Neuronal stem cell (in vitro differentiated cells): Measurements from ENCODE around the gene CDCA7L.

Source experiments
- DNase-seq: peaks from one replicate; pipeline ENCODE4 v3.0.0-alpha.2; 2013; ENCODE audit warnings: low spot score
- H2AFZ ChIP-seq: one replicate; pipeline ENCODE4 v1.6.1; 2013; ENCODE audit warnings: mild to moderate bottlenecking, low read length, inconsistent platforms
- H2AK5ac ChIP-seq: 2 replicates; pipeline ENCODE4 v1.6.1; 2013; ENCODE audit warnings: low read depth, mild to moderate bottlenecking, inconsistent platforms, low read length, moderate library complexity, mixed read lengths
- H2BK120ac ChIP-seq: 2 replicates; pipeline ENCODE4 v1.6.1; 2013; ENCODE audit warnings: low read depth, mild to moderate bottlenecking, inconsistent platforms, low read length, moderate library complexity, mixed read lengths
- H2BK12ac ChIP-seq: one replicate; pipeline ENCODE4 v1.6.1; 2013; ENCODE audit warnings: low read length, inconsistent platforms
- H2BK15ac ChIP-seq: 2 replicates; pipeline ENCODE4 v1.6.1; 2013; ENCODE audit warnings: mild to moderate bottlenecking, low read length, inconsistent platforms, mixed read lengths
- H2BK5ac ChIP-seq: one replicate; pipeline ENCODE4 v1.6.1; 2013; ENCODE audit warnings: inconsistent platforms, mild to moderate bottlenecking, low read length, moderate library complexity
- H3K14ac ChIP-seq: one replicate; pipeline ENCODE4 v1.6.1; 2013; ENCODE audit warnings: low read length, inconsistent platforms
- H3K18ac ChIP-seq: 2 replicates; pipeline ENCODE4 v1.6.1; 2013; ENCODE audit warnings: low read length, inconsistent platforms
- H3K23ac ChIP-seq: 2 replicates; pipeline ENCODE4 v1.6.1; 2013; ENCODE audit warnings: low read depth, mild to moderate bottlenecking, mixed read lengths, low read length, inconsistent platforms; ENCODE audit not compliant: poor library complexity
- H3K27ac ChIP-seq: replicated peaks from 3 replicates; pipeline ENCODE4 v1.5.1; 2013; ENCODE audit warnings: low read length, inconsistent platforms
- H3K27me3 ChIP-seq, 3 experiments: 2 replicates each; pipeline ENCODE4 v1.6.1; 2013; ENCODE audit warnings: low read length in 3 of 3, mild to moderate bottlenecking in 2 of 3, inconsistent platforms in 1 of 3, low read depth in 1 of 3, mixed read lengths in 1 of 3, moderate library complexity in 1 of 3; ENCODE audit not compliant: control insufficient read depth in 3 of 3, insufficient read depth in 3 of 3
- H3K36me3 ChIP-seq, 2 donors: replicated peaks in 1 of 2; 2 replicates each; pipeline ENCODE4 v1.6.1; 2013; ENCODE audit warnings: low read length in 2 of 2; ENCODE audit not compliant: control insufficient read depth in 2 of 2, insufficient read depth in 2 of 2
- H3K4ac ChIP-seq: 2 replicates; pipeline ENCODE4 v1.6.1; 2013; ENCODE audit warnings: inconsistent platforms, mild to moderate bottlenecking, low read length, moderate library complexity
- H3K4me1 ChIP-seq, 2 donors: 1 replicate in 1 of 2; 2 replicates in 1 of 2; pipeline ENCODE4 v1.6.1; 2013; ENCODE audit warnings: low read length in 2 of 2, low read depth in 1 of 2; ENCODE audit not compliant: control insufficient read depth in 2 of 2, insufficient read depth in 1 of 2
- H3K4me2 ChIP-seq: one replicate; pipeline ENCODE4 v1.6.1; 2013; ENCODE audit warnings: mild to moderate bottlenecking, low read length, inconsistent platforms; ENCODE audit not compliant: insufficient read depth, poor library complexity, severe bottlenecking
- H3K4me3 ChIP-seq, 2 donors: 2 replicates each; pipeline ENCODE4 v1.5.1; 2013; ENCODE audit warnings: low read length in 2 of 2, mild to moderate bottlenecking in 2 of 2, inconsistent platforms in 1 of 2, moderate library complexity in 1 of 2
- H3K79me1 ChIP-seq: one replicate; pipeline ENCODE4 v1.6.1; 2013; ENCODE audit warnings: low read depth, mild to moderate bottlenecking, inconsistent platforms, low read length, moderate library complexity
- H3K9ac ChIP-seq: one replicate; pipeline ENCODE4 v1.6.1; 2013; ENCODE audit warnings: mild to moderate bottlenecking, low read depth, low read length, inconsistent platforms; ENCODE audit not compliant: poor library complexity
- H3K9me3 ChIP-seq, 2 donors: replicated peaks in 1 of 2; 2 replicates each; pipeline versions ENCODE3 to v1.6.1; 2013; ENCODE audit warnings: low read length in 2 of 2, mild to moderate bottlenecking in 2 of 2, inconsistent platforms in 1 of 2, low read depth in 1 of 2, mixed read lengths in 1 of 2, moderate library complexity in 1 of 2; ENCODE audit not compliant: control insufficient read depth in 2 of 2, insufficient read depth in 1 of 2
- H4K8ac ChIP-seq: one replicate; pipeline ENCODE4 v1.6.1; 2013; ENCODE audit warnings: low read depth, mild to moderate bottlenecking, inconsistent platforms, low read length, moderate library complexity
- H4K91ac ChIP-seq: one replicate; pipeline ENCODE4 v1.6.1; 2013; ENCODE audit warnings: low read length, low read depth, mild to moderate bottlenecking, inconsistent platforms; ENCODE audit not compliant: poor library complexity
- WGBS, 2 donors: extraction: QIAGEN DNeasy Blood & Tissue Kit; methylation state at CpG; one replicate each; pipeline ENCODE4 v1.1.7; 2013; ENCODE audit warnings: missing lambda C conversion rate in 2 of 2, mixed read lengths in 1 of 2; ENCODE audit not compliant: insufficient read length in 2 of 2, insufficient replicate concordance in 1 of 2; ENCODE audit errors: extremely low coverage in 2 of 2; 5-methylcytosine and 5-hydroxymethylcytosine counted together

Gene CDCA7L

DNA sequence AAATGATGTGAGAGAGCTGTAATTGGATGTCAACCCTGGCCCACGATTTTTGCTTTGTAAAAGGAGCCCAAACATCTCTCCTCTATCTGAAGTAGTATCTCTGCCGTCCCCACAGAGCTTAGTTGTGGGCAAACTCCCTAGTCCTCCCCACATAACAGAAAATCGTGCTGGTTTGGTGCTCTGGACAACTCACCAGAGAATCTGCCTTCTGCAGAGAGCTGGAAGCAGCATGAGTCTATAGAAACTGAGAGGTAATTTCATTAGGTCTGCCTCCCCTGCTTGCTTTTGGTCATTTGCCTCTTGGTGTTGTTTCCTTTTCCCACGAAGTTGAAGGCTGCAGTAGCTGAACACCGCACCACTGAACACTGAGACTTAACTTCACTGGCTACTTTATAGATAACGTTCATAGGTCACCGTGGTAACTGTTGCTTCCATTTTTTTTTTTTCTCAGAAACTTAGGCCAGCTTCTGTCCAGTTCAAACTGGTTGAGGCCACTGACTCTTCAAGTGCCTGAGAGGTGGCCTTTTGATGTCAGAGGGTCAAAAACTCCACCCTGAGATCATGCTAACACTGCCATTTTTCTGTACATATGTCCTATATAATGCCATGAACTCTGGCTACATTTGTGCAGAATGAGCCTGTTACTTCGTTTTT lies 3.3 kb upstream of the CDCA7L start:
- no CpG with 5 or more reads among the region's 8 CpGs for WGBS, 2 donors
- H3K36me3 ChIP-seq, result no peaks in the 10 kb centered on the region
- H3K18ac ChIP-seq, result no peak overlapping the region
- no peak overlapping the region for H3K4me2 ChIP-seq
- H2AK5ac ChIP-seq, result no peak overlapping the region
- no peak overlapping the region for H3K27ac ChIP-seq
- H3K27me3 ChIP-seq, result peaks cover 0 to 19% (median 0%) of the 10 kb centered on the region in 3 experiments
- no peak overlapping the region for H2BK12ac ChIP-seq
- no peak overlapping the region for H4K91ac ChIP-seq
- no peak overlapping the region for H3K9ac ChIP-seq
- H2BK120ac ChIP-seq, result no peak overlapping the region
- H3K4me3 ChIP-seq, result no peak overlapping the region
- H3K23ac ChIP-seq, result no peak overlapping the region
- H2BK15ac ChIP-seq, result no peak overlapping the region
- H3K4ac ChIP-seq, result no peak overlapping the region
- peaks cover 8 to 9% of the 10 kb centered on the region in 2 donors for H3K4me1 ChIP-seq
- no peaks in the 10 kb centered on the region for H3K79me1 ChIP-seq
- no peak overlapping the region for H3K14ac ChIP-seq
- H2BK5ac ChIP-seq, result no peak overlapping the region
- no peak for DNase-seq
- H4K8ac ChIP-seq, result no peak overlapping the region
- H3K9me3 ChIP-seq, result no peaks in the 10 kb centered on the region
- H2AFZ ChIP-seq, result peak overlapping the region; percentile 79

DNA sequence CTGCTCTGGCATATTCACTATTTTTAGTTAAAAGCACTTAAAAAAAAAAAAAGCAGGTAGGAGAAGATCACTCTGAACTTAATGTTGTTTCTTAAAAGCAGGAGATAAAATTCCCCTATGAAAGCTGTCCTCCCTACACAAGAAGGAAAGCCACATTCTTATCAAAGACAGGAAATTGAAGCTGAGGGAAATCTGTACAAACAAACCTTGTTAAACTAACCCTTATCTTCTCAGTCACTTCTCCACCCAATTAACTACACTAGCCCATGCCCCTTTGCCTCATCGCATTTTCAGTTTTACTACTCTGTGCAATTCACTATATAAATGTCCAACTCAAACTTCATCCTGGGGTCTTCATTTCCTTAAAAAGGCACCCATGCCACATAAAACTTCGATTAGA lies 2.7 kb upstream of the CDCA7L start:
- Histone ChIP-seq H3K27ac (no peak overlapping the region), H2BK15ac (no peak overlapping the region), H4K8ac (no peak overlapping the region), H2BK120ac (no peak overlapping the region), H3K4me2 (no peak overlapping the region), H3K4me1 (peaks cover 8 to 9% of the 10 kb centered on the region in 2 donors), H3K9me3 (no peaks in the 10 kb centered on the region), H4K91ac (no peak overlapping the region), H3K4ac (no peak overlapping the region), H3K23ac (no peak overlapping the region), H3K14ac (no peak overlapping the region), H3K4me3 (no peak overlapping the region), H3K79me1 (no peaks in the 10 kb centered on the region), H3K36me3 (no peaks in the 10 kb centered on the region), H3K27me3 (peaks cover 0 to 19% (median 0%) of the 10 kb centered on the region in 3 experiments), H2BK12ac (no peak overlapping the region), H3K9ac (no peak overlapping the region), H2BK5ac (no peak overlapping the region), H2AK5ac (no peak overlapping the region), H3K18ac (no peak overlapping the region), H2AFZ (peak overlapping the region; percentile 79)
- WGBS, 2 donors, result no CpG with 5 or more reads among the region's 2 CpGs
- no peak for DNase-seq

DNA sequence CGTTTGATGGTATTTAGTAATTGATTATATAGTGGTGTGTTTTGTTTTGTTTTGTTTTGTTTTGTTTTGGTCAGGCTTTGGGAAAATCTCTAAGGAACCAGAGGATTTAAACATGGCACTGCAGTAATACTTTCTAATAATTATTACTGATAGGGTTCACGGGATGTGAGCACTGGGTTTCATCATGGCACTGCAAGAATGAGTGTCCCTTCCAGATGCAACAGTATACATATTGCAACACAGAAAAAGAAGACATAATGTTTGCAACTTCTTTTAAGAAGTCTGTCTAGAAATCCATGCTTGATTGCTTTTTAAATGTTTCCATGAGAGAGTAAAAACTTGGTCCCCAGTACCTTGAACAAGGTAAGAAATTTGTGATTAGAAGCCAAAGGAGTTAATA lies 2.2 kb upstream of the CDCA7L start:
- Histone ChIP-seq H2AFZ (no peak overlapping the region), H3K14ac (no peak overlapping the region), H3K9me3 (no peaks in the 10 kb centered on the region), H2BK12ac (no peak overlapping the region), H3K4me1 (peaks cover 9 to 10% of the 10 kb centered on the region in 2 donors), H3K79me1 (no peaks in the 10 kb centered on the region), H2AK5ac (no peak overlapping the region), H2BK5ac (no peak overlapping the region), H3K27ac (no peak overlapping the region), H3K18ac (no peak overlapping the region), H3K27me3 (peaks cover 0 to 19% (median 0%) of the 10 kb centered on the region in 3 experiments), H3K4me3 (no peak overlapping the region), H2BK15ac (no peak overlapping the region), H3K23ac (no peak overlapping the region), H3K4me2 (no peak overlapping the region), H4K91ac (no peak overlapping the region), H3K4ac (no peak overlapping the region), H2BK120ac (no peak overlapping the region), H3K9ac (no peak overlapping the region), H3K36me3 (no peaks in the 10 kb centered on the region), H4K8ac (no peak overlapping the region)
- WGBS, 2 donors, result no CpG with 5 or more reads among the region's 2 CpGs
- DNase-seq, result no peak

DNA sequence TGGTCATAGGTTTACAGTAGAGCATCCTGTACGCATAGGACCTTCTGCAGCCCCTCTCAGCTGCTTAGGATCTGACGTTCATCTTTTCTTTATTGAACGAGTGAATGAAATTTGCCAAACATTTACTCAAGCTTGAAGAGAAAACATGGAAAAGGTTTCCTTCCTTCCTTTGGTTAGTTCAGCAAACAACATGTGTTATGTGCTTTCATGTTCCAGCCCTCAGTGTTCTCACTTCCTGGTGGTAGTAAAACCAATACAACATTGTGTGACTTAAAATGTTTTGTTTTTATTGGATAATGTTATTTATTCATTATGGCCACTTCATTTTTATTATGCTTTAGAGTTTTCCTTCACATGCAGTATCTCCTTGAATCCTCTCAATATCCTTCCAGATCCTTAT lies 1.4 kb upstream of the CDCA7L start:
- H3K9me3 ChIP-seq, result no peaks in the 10 kb centered on the region
- H3K27ac ChIP-seq, result no peak overlapping the region
- H4K91ac ChIP-seq, result no peak overlapping the region
- peaks cover 9 to 13% of the 10 kb centered on the region in 2 donors for H3K4me1 ChIP-seq
- H2BK12ac ChIP-seq, result no peak overlapping the region
- H3K18ac ChIP-seq, result no peak overlapping the region
- H3K4me3 ChIP-seq, result no peak overlapping the region
- H2BK5ac ChIP-seq, result no peak overlapping the region
- H4K8ac ChIP-seq, result no peak overlapping the region
- H2AK5ac ChIP-seq, result no peak overlapping the region
- no peak overlapping the region for H3K4me2 ChIP-seq
- no peaks in the 10 kb centered on the region for H3K79me1 ChIP-seq
- H3K23ac ChIP-seq, result no peak overlapping the region
- peaks cover 0 to 19% (median 0%) of the 10 kb centered on the region in 3 experiments for H3K27me3 ChIP-seq
- no peak overlapping the region for H3K9ac ChIP-seq
- H3K4ac ChIP-seq, result no peak overlapping the region
- no CpG with 5 or more reads among the region's 3 CpGs for WGBS, 2 donors
- H2BK15ac ChIP-seq, result no peak overlapping the region
- DNase-seq, result no peak
- no peak overlapping the region for H3K14ac ChIP-seq
- H2BK120ac ChIP-seq, result no peak overlapping the region
- H2AFZ ChIP-seq, result no peak overlapping the region
- H3K36me3 ChIP-seq, result no peaks in the 10 kb centered on the region
